Activated CD4-positive, alpha-beta T cell treated with anti-CD3 and anti-CD28 coated beads, Interleukin-2, Interleukin-6, amounts not matched to agents 100 ng/mL and 50 ng/mL, durations not matched to agents 16 hours and 8 hours (primary cell): ENCODE data around the gene COX17.

Source experiments
- DNase-seq: peaks from one replicate; pipeline ENCODE4 v3.0.0-alpha.2; 2020

The COX17 gene

GRCh38 chr3:119672776-119673175, 4.4 kb downstream of the COX17 start:
- no peak for DNase-seq

GRCh38 chr3:119669906-119670570, 7.2 kb downstream of the COX17 start:
- no peak for DNase-seq

- no peak for DNase-seq
These were observed 11.1 kb downstream of the COX17 start for GRCh38 chr3:119665954-119666559.

GRCh38 chr3:119664850-119665379, 12.3 kb downstream of the COX17 start:
- no peak for DNase-seq

GRCh38 chr3:119664370-119664769, 12.8 kb downstream of the COX17 start:
- no peak for DNase-seq

GRCh38 chr3:119663885-119664284, 13.3 kb downstream of the COX17 start:
- DNase-seq: no peak

GRCh38 chr3:119662604-119663373, 14.4 kb downstream of the COX17 start:
- DNase-seq: no peak

GRCh38 chr3:119660474-119661440, 16.4 kb downstream of the COX17 start, which contains the start of gene POPDC2:
TSS of gene POPDC2 (minus strand) at chr3:119660589. CDS start at chr3:119660423, 166 bp downstream.
- no peak for DNase-seq

- DNase-seq: no peak
These were observed 17.5 kb downstream of the COX17 start for GRCh38 chr3:119659606-119660291.

- no peak for DNase-seq
These were observed 18.2 kb downstream of the COX17 start for GRCh38 chr3:119658994-119659393.

GRCh38 chr3:119657887-119658702, 19.1 kb downstream of the COX17 start:
- DNase-seq: no peak

GRCh38 chr3:119653876-119654275, 23.3 kb downstream of the COX17 start:
- DNase-seq: no peak

- no peak for DNase-seq
These were observed 24.7 kb downstream of the COX17 start for GRCh38 chr3:119652306-119653033.

- no peak for DNase-seq
These were observed 27.4 kb downstream of the COX17 start for GRCh38 chr3:119649761-119650160.

- no peak for DNase-seq
These were observed 29.2 kb downstream of the COX17 start for GRCh38 chr3:119647843-119648575.

GRCh38 chr3:119647171-119647570, 30.0 kb downstream of the COX17 start:
- DNase-seq: no peak

GRCh38 chr3:119645813-119646212, 31.4 kb downstream of the COX17 start:
- DNase-seq: no peak

GRCh38 chr3:119644481-119644880, 32.7 kb downstream of the COX17 start:
- no peak for DNase-seq

GRCh38 chr3:119643528-119643927, 33.7 kb downstream of the COX17 start:
- DNase-seq: no peak
